Astrocyte of the spinal cord (primary cell): Measurements from ENCODE around the gene SFXN5.

Experiments used
- DNase-seq: peaks from one replicate; pipeline ENCODE4 v3.0.0; 2011; ENCODE audit warnings: low read depth, low spot score
- H3K4me3 ChIP-seq: 2 replicates; pipeline ENCODE4 v1.5.1; 2011; ENCODE audit warnings: low read depth, mild to moderate bottlenecking, low read length, moderate library complexity
- in situ Hi-C: cut with HindIII; loops from 2 replicates; pipeline ENCODE4 v1.10.0; 2017; ENCODE audit warnings: low sequenced_read_pairs
- TF ChIP-seq, protein P1 (sequence below): IDR thresholded peaks from 2 replicates; pipeline ENCODE4 v1.5.1; 2012; ENCODE audit warnings: low read depth, mild to moderate bottlenecking, low read length, inconsistent platforms

SFXN5 gene

DNA sequence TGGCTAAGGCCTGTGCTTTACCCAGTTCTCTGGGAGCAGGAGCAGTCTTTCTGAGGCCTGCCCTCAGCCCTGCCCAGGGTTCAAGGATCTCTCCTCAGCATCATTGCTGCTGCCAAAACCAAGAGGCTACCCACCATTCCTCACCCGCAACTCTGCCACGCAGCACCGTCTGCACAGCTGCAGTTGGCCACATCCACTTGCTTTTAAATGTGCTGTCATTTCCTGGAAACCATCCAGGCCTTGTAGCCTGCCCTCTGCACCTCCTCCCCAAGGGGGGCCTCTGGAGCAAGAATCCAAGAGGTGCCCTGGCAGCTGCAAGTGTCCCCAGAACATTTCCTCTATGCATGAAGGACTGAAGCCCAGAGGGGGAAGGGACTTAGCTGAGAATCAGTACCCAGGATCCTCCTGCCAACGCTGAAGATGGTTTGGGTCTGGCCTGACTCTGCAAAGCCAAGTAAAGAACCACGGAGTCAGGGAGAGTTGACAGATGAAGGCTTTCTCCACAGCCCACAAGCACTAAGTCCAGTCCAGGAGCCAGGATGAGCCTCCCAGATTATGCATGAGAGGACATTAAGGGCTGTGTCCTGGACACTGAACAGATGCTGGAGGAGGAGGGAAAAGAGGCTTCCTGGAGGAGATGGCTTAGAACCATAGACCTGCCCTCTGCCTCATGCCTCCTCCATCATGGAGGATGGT, 139.3 kb downstream of the SFXN5 start:
- DNase-seq: no peak
- H3K4me3 ChIP-seq: no peak overlapping the region
- in situ Hi-C loops: no loop called here
- TF ChIP-seq, protein P1, sequence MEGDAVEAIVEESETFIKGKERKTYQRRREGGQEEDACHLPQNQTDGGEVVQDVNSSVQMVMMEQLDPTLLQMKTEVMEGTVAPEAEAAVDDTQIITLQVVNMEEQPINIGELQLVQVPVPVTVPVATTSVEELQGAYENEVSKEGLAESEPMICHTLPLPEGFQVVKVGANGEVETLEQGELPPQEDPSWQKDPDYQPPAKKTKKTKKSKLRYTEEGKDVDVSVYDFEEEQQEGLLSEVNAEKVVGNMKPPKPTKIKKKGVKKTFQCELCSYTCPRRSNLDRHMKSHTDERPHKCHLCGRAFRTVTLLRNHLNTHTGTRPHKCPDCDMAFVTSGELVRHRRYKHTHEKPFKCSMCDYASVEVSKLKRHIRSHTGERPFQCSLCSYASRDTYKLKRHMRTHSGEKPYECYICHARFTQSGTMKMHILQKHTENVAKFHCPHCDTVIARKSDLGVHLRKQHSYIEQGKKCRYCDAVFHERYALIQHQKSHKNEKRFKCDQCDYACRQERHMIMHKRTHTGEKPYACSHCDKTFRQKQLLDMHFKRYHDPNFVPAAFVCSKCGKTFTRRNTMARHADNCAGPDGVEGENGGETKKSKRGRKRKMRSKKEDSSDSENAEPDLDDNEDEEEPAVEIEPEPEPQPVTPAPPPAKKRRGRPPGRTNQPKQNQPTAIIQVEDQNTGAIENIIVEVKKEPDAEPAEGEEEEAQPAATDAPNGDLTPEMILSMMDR: no peak

DNA sequence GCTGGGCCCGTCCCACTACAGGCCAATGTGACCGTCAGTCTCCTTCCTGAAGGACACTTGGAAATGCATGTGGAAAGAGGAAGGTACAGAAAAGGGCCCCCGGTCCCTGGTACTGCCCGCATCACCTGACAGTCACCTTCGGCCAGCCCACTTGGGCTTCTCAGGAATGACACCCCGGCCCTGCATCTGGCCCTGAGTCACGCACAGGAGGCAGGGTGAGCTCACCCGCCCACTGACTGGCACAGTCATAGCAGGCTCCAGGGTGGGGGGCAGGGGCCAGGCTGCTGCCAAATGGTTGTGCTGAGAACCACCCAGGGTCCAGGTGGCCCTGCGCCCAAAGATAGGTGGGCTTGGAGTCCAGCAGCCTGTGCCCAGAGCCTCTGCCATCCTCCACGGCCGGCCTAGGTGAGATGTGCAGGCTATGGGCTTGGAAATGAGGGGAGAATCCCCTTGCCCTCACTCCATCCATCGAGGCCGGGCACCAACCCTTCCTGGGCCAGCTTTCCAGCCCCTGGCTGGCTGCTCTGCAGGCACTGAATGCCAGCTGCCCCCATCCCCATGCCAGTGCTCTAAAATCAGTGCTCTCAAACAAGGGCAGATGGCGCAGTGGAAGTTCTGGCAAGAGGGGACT, 140.1 kb downstream of the SFXN5 start:
- no peak for DNase-seq
- H3K4me3 ChIP-seq: no peak overlapping the region
- in situ Hi-C loops: no loop called here

DNA sequence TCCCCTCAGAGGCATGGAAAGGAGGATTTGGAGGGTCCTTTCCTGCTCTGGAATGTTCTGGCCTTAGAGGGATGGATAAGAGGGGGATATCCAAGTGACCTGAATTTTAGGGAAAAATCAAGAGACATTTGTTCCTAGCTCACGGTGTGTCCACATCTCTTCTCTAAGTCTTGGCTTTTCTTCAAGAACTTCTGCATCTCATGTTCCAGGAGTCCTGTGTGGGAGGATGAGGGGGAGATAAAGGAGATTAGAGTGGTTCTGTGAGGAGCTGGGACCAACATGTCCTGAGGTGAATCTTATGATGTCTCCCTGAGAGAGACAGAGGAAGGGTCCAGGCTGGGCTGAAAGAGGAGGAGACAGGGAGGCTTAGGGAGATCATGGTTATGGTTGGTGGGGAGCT, 142.5 kb downstream of the SFXN5 start:
- DNase-seq: no peak

More for the DNA sequence above, 140.1 kb downstream of the SFXN5 start:
- TF ChIP-seq, protein P1: no peak

DNA sequence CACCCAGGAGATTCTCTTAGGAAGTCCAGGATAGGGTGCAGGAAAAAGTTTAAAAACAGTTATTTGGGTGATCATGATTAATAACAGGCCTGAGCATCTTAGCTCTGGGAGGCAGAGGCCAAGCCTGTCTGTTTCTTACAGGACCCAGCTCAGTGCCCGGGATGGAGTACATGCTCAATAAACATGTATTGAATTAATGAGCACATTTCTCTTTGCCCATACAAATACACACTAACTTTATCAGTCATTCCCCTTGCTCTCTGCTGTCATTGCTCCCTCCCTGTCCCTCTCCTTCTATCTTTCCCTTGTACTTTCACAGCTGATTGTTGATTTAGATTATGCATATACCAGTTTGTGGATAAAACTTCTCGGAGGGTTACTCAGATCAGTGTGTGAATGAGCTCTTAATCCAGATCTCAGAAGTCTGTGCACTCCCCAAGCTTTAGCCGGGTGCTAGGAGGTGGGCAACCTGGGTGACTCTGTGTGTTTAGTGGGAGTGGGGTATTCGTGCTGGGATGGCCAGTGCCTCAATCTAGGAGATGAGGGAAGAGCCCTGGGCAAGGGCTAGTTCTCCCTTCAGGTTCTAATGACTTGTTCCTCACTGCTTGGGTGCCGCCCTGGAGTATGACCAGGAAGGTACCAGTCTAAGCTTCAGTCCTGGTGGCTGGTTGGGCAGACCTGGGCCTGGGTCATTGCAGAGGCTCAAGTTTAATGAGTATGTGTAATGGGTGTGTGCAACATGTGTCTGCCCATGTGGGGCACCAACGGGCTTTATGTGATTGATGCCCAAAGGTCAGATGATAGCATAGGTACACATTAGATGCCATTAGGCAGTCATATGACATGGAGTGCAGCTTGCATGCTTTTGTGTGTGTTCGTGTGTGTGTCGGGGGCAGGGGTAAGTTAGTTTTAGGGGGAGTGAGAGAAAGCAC, 143.6 kb downstream of the SFXN5 start:
- H3K4me3 ChIP-seq: no peak overlapping the region
- no peak for DNase-seq
- TF ChIP-seq, protein P1: no peak
- in situ Hi-C loops: no loop called here

More for the DNA sequence above, 142.5 kb downstream of the SFXN5 start:
- TF ChIP-seq, protein P1: no peak
- in situ Hi-C loops: no loop called here
- H3K4me3 ChIP-seq: no peak overlapping the region

DNA sequence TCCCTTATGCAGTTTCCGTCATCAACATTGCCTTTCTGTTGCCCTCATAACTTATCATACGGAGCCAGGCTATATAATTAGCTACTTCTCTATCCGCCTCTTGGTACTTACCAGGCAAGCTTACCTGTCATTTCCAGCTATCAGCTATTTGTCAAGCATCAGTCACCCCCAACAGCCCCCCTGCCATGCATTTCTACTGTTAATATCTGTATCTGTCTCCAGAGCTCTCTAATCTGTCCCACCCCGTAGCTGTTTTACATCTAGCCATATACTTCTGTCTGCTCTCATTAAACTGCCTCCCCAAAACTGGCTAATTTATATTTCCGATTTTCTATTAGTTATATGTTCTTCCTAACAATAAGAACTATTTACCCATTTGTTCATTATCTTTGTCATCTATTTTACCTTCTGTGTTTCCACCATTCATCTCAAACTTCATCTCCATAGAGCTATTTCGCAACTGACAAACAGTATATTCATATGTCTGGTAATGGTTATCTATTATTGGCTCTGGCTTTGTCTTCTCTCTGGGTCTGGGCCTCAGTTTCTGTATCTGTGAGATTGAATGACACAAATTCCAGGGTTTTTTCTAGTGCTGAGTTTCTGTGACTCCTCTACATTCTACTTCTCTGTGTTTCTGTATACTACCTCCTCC, 144.6 kb downstream of the SFXN5 start:
- TF ChIP-seq, protein P1: no peak
- H3K4me3 ChIP-seq: no peak overlapping the region
- no peak for DNase-seq
- in situ Hi-C loops: no loop called here

DNA sequence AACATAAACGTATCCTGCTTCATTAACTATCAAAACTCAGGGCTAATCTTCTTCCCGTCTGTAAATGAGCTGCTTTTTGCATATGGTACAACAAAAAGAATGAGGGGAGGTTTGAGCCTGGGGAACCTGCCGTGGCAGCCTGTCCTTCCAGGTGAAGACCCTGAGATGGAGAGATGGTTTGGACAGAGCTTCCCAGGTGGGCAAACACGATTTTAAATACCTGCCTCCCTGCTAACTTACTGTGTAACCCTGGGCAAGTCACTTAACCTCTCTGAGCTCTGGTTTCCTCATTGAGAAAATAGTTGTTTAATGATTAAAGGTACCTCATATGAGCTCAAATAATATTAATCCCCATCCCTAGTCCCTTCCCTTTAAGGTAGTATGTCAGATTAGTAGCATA, 145.1 kb downstream of the SFXN5 start:
- in situ Hi-C loops: no loop called here
- no peak overlapping the region for H3K4me3 ChIP-seq
- TF ChIP-seq, protein P1: no peak
- DNase-seq: no peak
